Measurements from ENCODE around the gene C1orf198.

C1orf198 gene

GRCh38 chr1:230800891-230801840 is 67.2 kb downstream of the C1orf198 start:
- no peaks in the 10 kb centered on the region for H3F3A ChIP-seq (ENCODE audit: low read depth)
- no peaks in the 10 kb centered on the region for H3K4me1 ChIP-seq (ENCODE audit: insufficient read depth, low read length, poor library complexity, severe bottlenecking)
- no peaks in the 10 kb centered on the region for H3K27me3 ChIP-seq (ENCODE audit: insufficient read depth, low read length, poor library complexity, severe bottlenecking)
- H3K4me2 ChIP-seq (ENCODE audit: low read depth, low read length, poor library complexity, severe bottlenecking): no peak overlapping the region
- no peak overlapping the region for H2AFZ ChIP-seq (ENCODE audit: low read length)
- H3K4me3 ChIP-seq (ENCODE audit: low read length, poor library complexity, severe bottlenecking): no peak overlapping the region
- no peaks in the 10 kb centered on the region for H3K36me3 ChIP-seq (ENCODE audit: insufficient read depth, low read length)
- H3K79me2 ChIP-seq (ENCODE audit: insufficient read depth, low read length): no peaks in the 10 kb centered on the region
- H3K9ac ChIP-seq (ENCODE audit: low read depth, low read length, poor library complexity, severe bottlenecking): no peak overlapping the region
- no peaks in the 10 kb centered on the region for H3K9me3 ChIP-seq (ENCODE audit: insufficient read depth, low read depth, low read length)
- TF ChIP-seq CTCF (conservative IDR thresholded peaks at IDR 0.05; ENCODE audit: low read length) (no peak), EZH2phosphoT487 (IDR thresholded peaks at IDR 0.05; ENCODE audit: borderline replicate concordance) (no peak)
- no peaks in the 10 kb centered on the region for H4K20me1 ChIP-seq (ENCODE audit: insufficient read depth, low read length, poor library complexity, severe bottlenecking)
- no peaks in the 10 kb centered on the region for H3K9me2 ChIP-seq (replicated peaks; ENCODE audit: low read depth, low read length)

GRCh38 chr1:230798491-230798890 is 69.8 kb downstream of the C1orf198 start:
- Histone ChIP-seq H3K27me3 (ENCODE audit: insufficient read depth, low read length, poor library complexity, severe bottlenecking) (no peaks in the 10 kb centered on the region), H3K4me1 (ENCODE audit: insufficient read depth, low read length, poor library complexity, severe bottlenecking) (no peaks in the 10 kb centered on the region), H2AFZ (ENCODE audit: low read length) (no peak overlapping the region), H3F3A (ENCODE audit: low read depth) (no peaks in the 10 kb centered on the region), H3K9ac (ENCODE audit: low read depth, low read length, poor library complexity, severe bottlenecking) (no peak overlapping the region), H3K4me3 (ENCODE audit: low read length, poor library complexity, severe bottlenecking) (no peak overlapping the region), H3K9me3 (ENCODE audit: insufficient read depth, low read depth, low read length) (no peaks in the 10 kb centered on the region), H4K20me1 (ENCODE audit: insufficient read depth, low read length, poor library complexity, severe bottlenecking) (no peaks in the 10 kb centered on the region), H3K9me2 (replicated peaks; ENCODE audit: low read depth, low read length) (no peaks in the 10 kb centered on the region), H3K36me3 (ENCODE audit: insufficient read depth, low read length) (no peaks in the 10 kb centered on the region), H3K4me2 (ENCODE audit: low read depth, low read length, poor library complexity, severe bottlenecking) (no peak overlapping the region), H3K79me2 (ENCODE audit: insufficient read depth, low read length) (no peaks in the 10 kb centered on the region)
- TF ChIP-seq EZH2phosphoT487 (IDR thresholded peaks at IDR 0.05; ENCODE audit: borderline replicate concordance) (no peak), CTCF (conservative IDR thresholded peaks at IDR 0.05; ENCODE audit: low read length) (no peak)

- no peak overlapping the region for H3K4me3 ChIP-seq (ENCODE audit: low read length, poor library complexity, severe bottlenecking)
- H4K20me1 ChIP-seq (ENCODE audit: insufficient read depth, low read length, poor library complexity, severe bottlenecking): no peaks in the 10 kb centered on the region
- TF ChIP-seq EZH2phosphoT487 (IDR thresholded peaks at IDR 0.05; ENCODE audit: borderline replicate concordance) (no peak), CTCF (conservative IDR thresholded peaks at IDR 0.05; ENCODE audit: low read length) (peak; percentile 63)
- H3K9me2 ChIP-seq (replicated peaks; ENCODE audit: low read depth, low read length): no peaks in the 10 kb centered on the region
- H3K4me1 ChIP-seq (ENCODE audit: insufficient read depth, low read length, poor library complexity, severe bottlenecking): no peaks in the 10 kb centered on the region
- no peaks in the 10 kb centered on the region for H3K9me3 ChIP-seq (ENCODE audit: insufficient read depth, low read depth, low read length)
- H3K36me3 ChIP-seq (ENCODE audit: insufficient read depth, low read length): no peaks in the 10 kb centered on the region
- no peak overlapping the region for H3K4me2 ChIP-seq (ENCODE audit: low read depth, low read length, poor library complexity, severe bottlenecking)
- peak overlapping the region; percentile 38; the same call in 1 of the 2 replicates for H2AFZ ChIP-seq (ENCODE audit: low read length)
- H3K79me2 ChIP-seq (ENCODE audit: insufficient read depth, low read length): no peaks in the 10 kb centered on the region
- H3K9ac ChIP-seq (ENCODE audit: low read depth, low read length, poor library complexity, severe bottlenecking): no peak overlapping the region
- no peaks in the 10 kb centered on the region for H3K27me3 ChIP-seq (ENCODE audit: insufficient read depth, low read length, poor library complexity, severe bottlenecking)
- H3F3A ChIP-seq (ENCODE audit: low read depth): no peaks in the 10 kb centered on the region
These were observed 70.4 kb downstream of the C1orf198 start for GRCh38 chr1:230797942-230798365.

Measured in Loucy (cell line).